K562 (cell line): Measurements from ENCODE around the gene CCDC85B. TPM values are rescaled to one million over a fixed set of nuclear protein-coding genes. Genes with fewer than 3 reads are reported as not detected.

Experiments
- CREB5 ChIP-seq: fragments of 250-450 bp; sonication (Bioruptor Pico); IDR thresholded peaks from 2 replicates; pipeline ENCODE4 v1.5.0; 2020; ENCODE audit warnings: mild to moderate bottlenecking
- FOXP4 ChIP-seq: sonication (generic); formaldehyde crosslinking; IDR thresholded peaks from 2 replicates; pipeline ENCODE4 v1.8.0; 2022; ENCODE audit warnings: mild to moderate bottlenecking, missing genetic modification reagents, borderline replicate concordance
- GTF2A2 ChIP-seq: IDR thresholded peaks from 2 replicates; pipeline ENCODE4 v1.6.1; 2016; ENCODE audit warnings: mild to moderate bottlenecking, missing genetic modification characterization, missing compliant biosample characterization
- ID3 ChIP-seq, 2 experiments: fragments of 250-450 bp in 1 of 2; fragments of 450-650 bp in 1 of 2; sonication (Bioruptor Pico) in 1 of 2; IDR thresholded peaks; 2 replicates each; pipeline versions ENCODE4 v1.6.1 to v1.8.0; 2016 to 2021; ENCODE audit warnings: mild to moderate bottlenecking in 2 of 2, moderate library complexity in 2 of 2, missing compliant biosample characterization in 1 of 2, missing genetic modification characterization in 1 of 2
- JUND ChIP-seq, 2 experiments: IDR thresholded peaks; 2 replicates in 1 of 2; 3 replicates in 1 of 2; pipeline ENCODE4 v1.6.1; 2011; ENCODE audit warnings: borderline replicate concordance in 2 of 2, low read depth in 2 of 2, low read length in 2 of 2, improper control_type of control experiment in 1 of 2, missing biosample characterization in 1 of 2, missing genetic modification characterization in 1 of 2, missing genetic modification reagents in 1 of 2
- MXD1 ChIP-seq: fragments of 250-450 bp; sonication (Bioruptor Pico); IDR thresholded peaks from 2 replicates; pipeline ENCODE4 v1.8.0; 2021; ENCODE audit warnings: borderline replicate concordance, mild to moderate bottlenecking, moderate library complexity; ENCODE audit not compliant: poor library complexity, severe bottlenecking
- TAF9B ChIP-seq: fragments of 450-650 bp; IDR thresholded peaks from 2 replicates; pipeline ENCODE4 v1.6.1; 2018; ENCODE audit warnings: mild to moderate bottlenecking; ENCODE audit not compliant: partially characterized antibody
- ZNF766 ChIP-seq: fragments of 200-800 bp; sonication (Bioruptor generic); conservative IDR thresholded peaks from 2 replicates; pipeline ENCODE4 v1.6.1; 2016; ENCODE audit warnings: missing genetic modification characterization, missing compliant biosample characterization
- polyA plus RNA-seq, 8 experiments: library from polyadenylated mRNA; depleted of rRNA in 4 of 8; stranded (reverse) in 5 of 8; unstranded in 3 of 8; fragments of >200 nt; fragmentation: Nextera tagmentation in 2 of 8; fragmentation: Illumina TruSeq in 1 of 8; extraction: Ambion mirVana in 2 of 8; extraction: Trizol in 1 of 8; gene quantifications; 2 replicates each; pipeline versions ENCODE4 v1.2.1 to v1.2.3, GENCODE V29; 2011 to 2014; ENCODE audit warnings: inconsistent platforms in 1 of 8, missing spikeins in 1 of 8
- total RNA-seq, 7 experiments: library from RNA; depleted of rRNA in 6 of 7; stranded (reverse); fragments of >200 nt in 6 of 7; fragmentation: Illumina TruSeq in 2 of 7; extraction: Trizol in 2 of 7; gene quantifications; 2 replicates each; pipeline versions ENCODE4 v1.2.1 to v1.2.3, GENCODE V29; 2011 to 2021; ENCODE audit warnings: low replicate concordance in 1 of 7
- TF ChIP-seq, protein P1 (sequence below): fragments of 200-800 bp; sonication (Bioruptor generic); IDR thresholded peaks from 2 replicates; pipeline ENCODE4 v1.6.1; 2017; ENCODE audit warnings: missing genetic modification characterization, missing compliant biosample characterization

The CCDC85B gene
- total and polyA plus RNA-seq, 9 of the 15 experiments (the other 6 are each of a cell fraction or from before 2014, with no cell fraction given) = 0.14 to 138 (median 6.2) TPM

DNA sequence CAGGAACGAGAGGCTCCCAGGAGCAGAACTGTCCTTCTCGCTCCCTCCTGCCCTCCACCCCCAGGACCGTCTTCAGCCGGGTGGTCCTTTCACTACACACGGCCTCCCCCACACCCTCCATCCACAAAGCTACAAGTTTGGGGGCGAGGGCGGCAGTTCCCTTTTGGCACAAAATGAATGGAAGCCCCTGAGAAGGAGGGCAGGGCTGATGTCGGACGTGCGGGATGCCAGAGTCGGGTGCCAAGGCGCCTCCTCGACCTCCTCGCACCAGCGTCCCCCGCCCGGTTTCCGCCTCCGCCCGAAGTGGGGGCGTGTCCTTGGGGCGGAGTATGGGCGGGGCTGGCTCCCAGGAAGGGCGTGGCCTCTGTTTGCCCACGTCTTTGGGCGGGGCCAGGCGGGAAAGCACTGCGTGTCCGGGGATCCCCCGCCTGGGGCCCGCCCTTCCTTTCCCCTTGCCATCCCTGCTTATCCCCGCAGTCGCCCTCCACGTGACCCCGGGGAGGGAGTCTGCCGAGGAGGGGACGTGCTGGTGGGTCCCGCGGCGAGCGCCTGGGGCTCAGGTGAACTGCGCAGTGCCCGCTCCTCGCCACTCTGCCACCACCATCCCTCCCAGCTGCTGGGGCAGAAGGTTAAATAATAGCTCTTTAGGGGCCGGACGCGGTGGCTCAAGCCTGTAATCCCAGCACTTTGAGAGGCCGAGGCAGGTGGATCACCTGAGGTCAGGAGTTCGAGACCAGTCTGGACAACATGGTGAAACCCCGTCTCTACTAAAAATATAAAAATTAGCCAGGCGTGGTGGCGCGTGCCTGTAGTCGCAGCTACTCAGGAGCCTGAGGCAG is 16.9 kb upstream of the CCDC85B start (continued):
- TF ChIP-seq ZNF766 (CRISPR knock-in tag) (no peak), TAF9B (no peak), CREB5 (no peak), JUND (IDR thresholded peaks at IDR 0.05; ENCODE audit: borderline replicate concordance, low read depth, low read length) (no peak), JUND (tag; IDR thresholded peaks at IDR 0.05; ENCODE audit: borderline replicate concordance, low read depth, low read length) (no peak), MXD1 (no peak), ID3 (CRISPR knock-in tag; IDR thresholded peaks at IDR 0.05) (no peak), ID3 (tag; IDR thresholded peaks at IDR 0.05) (0 out of 2 replicates have a peak, but pooled peaks have one; percentile 14), GTF2A2 (no peak), FOXP4 (CRISPR knock-in tag) (no peak)
- TF ChIP-seq, protein P1, sequence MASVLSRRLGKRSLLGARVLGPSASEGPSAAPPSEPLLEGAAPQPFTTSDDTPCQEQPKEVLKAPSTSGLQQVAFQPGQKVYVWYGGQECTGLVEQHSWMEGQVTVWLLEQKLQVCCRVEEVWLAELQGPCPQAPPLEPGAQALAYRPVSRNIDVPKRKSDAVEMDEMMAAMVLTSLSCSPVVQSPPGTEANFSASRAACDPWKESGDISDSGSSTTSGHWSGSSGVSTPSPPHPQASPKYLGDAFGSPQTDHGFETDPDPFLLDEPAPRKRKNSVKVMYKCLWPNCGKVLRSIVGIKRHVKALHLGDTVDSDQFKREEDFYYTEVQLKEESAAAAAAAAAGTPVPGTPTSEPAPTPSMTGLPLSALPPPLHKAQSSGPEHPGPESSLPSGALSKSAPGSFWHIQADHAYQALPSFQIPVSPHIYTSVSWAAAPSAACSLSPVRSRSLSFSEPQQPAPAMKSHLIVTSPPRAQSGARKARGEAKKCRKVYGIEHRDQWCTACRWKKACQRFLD (CRISPR knock-in tag) = 0 out of 2 replicates have a peak, but pooled peaks have one; percentile 31
